ENCODE measurements around the gene PAXIP1. TPM values are rescaled to one million over a fixed set of nuclear protein-coding genes. Genes with fewer than 3 reads are reported as not detected.
A peak's percentile ranks its signal among the peaks of the same experiment; 100 is the strongest.

The PAXIP1 gene
- total and polyA plus RNA-seq, 7 experiments from 2014 or later: 1.1 to 29.7 (median 9.4) TPM

DNA sequence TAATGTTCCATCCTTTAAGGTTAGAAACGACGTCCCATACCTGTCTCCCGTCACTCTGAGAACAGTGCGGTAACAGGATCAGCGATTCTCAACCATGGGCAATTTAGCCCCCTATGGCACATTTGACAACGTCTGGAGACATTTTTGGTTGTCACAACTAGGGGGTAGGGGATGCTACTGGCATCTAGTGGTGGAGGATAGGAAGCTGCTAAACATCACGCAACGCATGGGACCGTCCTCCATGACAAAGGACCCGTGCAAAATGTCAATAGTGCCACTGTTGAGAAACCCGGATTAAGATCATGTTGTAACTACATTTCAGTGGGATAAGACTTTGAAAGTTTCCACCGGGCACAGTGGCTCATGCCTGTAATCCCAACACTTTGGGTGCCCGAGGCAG, 5.0 kb upstream of the PAXIP1 start:
- peaks cover 0 to 5% (median 0%) of the 10 kb centered on the region in 3 experiments for H3K36me3 ChIP-seq (ENCODE audit: control insufficient read depth in 2 of 3, insufficient read depth in 3 of 3, low read length in 3 of 3)
- peaks cover 0 to 5% (median 0%) of the 10 kb centered on the region in 5 donors for H3K27me3 Mint-ChIP-seq
- peaks cover 0 to 2% (median 0%) of the 10 kb centered on the region in 11 donors for H3K9me3 Mint-ChIP-seq
- no peak overlapping the region for H3K4me3 ChIP-seq (ENCODE audit: low read length)
- peaks cover 8 to 20% (median 18%) of the 10 kb centered on the region in 7 donors for H3K4me1 Mint-ChIP-seq
- H3K9me3 ChIP-seq (ENCODE audit: control insufficient read depth in 2 of 3, low read length in 3 of 3): no peaks in the 10 kb centered on the region
- intact Hi-C loops (cut with micrococcal nuclease): loop anchor here (1.0 kb wide), 3 partner anchors 80 to 95 kb away; no protein-coding TSS in a partner anchor
- peaks cover 0 to 3% of the 10 kb centered on the region in 2 donors for H3K4me1 ChIP-seq (ENCODE audit: control insufficient read depth in 2 of 2, insufficient read depth in 2 of 2, low read length in 2 of 2)
- H3K36me3 Mint-ChIP-seq: peaks cover 0 to 11% (median 0%) of the 10 kb centered on the region in 5 donors
- H3K27me3 ChIP-seq (ENCODE audit: control insufficient read depth in 2 of 2, insufficient read depth in 2 of 2, low read length in 2 of 2): no peaks in the 10 kb centered on the region
- H3K27ac ChIP-seq (ENCODE audit: low read depth, low read length): no peak overlapping the region
- no peak overlapping the region for H3K4me3 Mint-ChIP-seq
- DNase-seq (peak in 7 of 9 donors; percentile 17 to 47 (median 28)), ATAC-seq (no peak)
- ChIA-PET POLR2A (no interaction called here), CTCF (interaction anchor here (1.3 kb wide), 1 partner anchor 81 kb away, joined by 4 read pairs; no protein-coding TSS in a partner anchor)
- peak overlapping the region in 2 of 9 donors; percentile 19 to 48 for H3K27ac Mint-ChIP-seq

- DNase-seq (peak in 8 of 9 donors; percentile 74 to 93 (median 86)), ATAC-seq (peak; percentile 93)
- Histone ChIP-seq H3K27ac (ENCODE audit: low read depth, low read length) (peak overlapping the region; percentile 93), H3K36me3 (ENCODE audit: control insufficient read depth in 2 of 3, insufficient read depth in 3 of 3, low read length in 3 of 3) (peaks cover 0 to 5% (median 0%) of the 10 kb centered on the region in 3 experiments), H3K4me1 (ENCODE audit: control insufficient read depth in 2 of 2, insufficient read depth in 2 of 2, low read length in 2 of 2) (peaks cover 0 to 6% of the 10 kb centered on the region in 2 donors), H3K4me3 (ENCODE audit: low read length) (peak overlapping the region; percentile 68), H3K9me3 (ENCODE audit: control insufficient read depth in 2 of 3, low read length in 3 of 3) (no peaks in the 10 kb centered on the region), H3K27me3 (ENCODE audit: control insufficient read depth in 2 of 2, insufficient read depth in 2 of 2, low read length in 2 of 2) (no peaks in the 10 kb centered on the region)
- intact Hi-C loops (cut with micrococcal nuclease): loop anchor here (1.0 to 5.0 kb wide), 8 partner anchors 67 to 1889 kb away; partner anchors contain the start of genes HTR5A (in 2 of the 2), INSIG1 (in 2 of the 2) and LMBR1 (in 1 of the 2)
- Mint-ChIP-seq H3K36me3 (peaks cover 0 to 11% (median 0%) of the 10 kb centered on the region in 5 donors), H3K27ac (peak overlapping the region; percentile 89 to 96 (median 94)), H3K9me3 (no peaks in the 10 kb centered on the region), H3K4me1 (peaks cover 12 to 25% (median 16%) of the 10 kb centered on the region in 7 donors), H3K4me3 (peak overlapping the region; percentile 91 to 98 (median 94)), H3K27me3 (no peaks in the 10 kb centered on the region)
- POLR2A ChIA-PET: interaction anchor here (0.6 to 3.4 kb wide), 8 partner anchors 9 to 295 kb away, joined by 3 to 16 read pairs (median 4); partner anchors contain the start of gene INSIG1
- CTCF ChIA-PET: interaction anchor here (0.7 to 1.6 kb wide), 4 partner anchors 12 to 89 kb away, joined by 3 to 6 read pairs (median 4); no protein-coding TSS in a partner anchor
These were observed 671 bp upstream of the PAXIP1 start for GRCh38 chr7:155003376-155004214.

GRCh38 chr7:155002411-155003091, 373 bp downstream of the PAXIP1 start:
- H3K4me1 Mint-ChIP-seq: peaks cover 12 to 20% (median 13%) of the 10 kb centered on the region in 7 donors
- CTCF ChIA-PET: interaction anchor here (1.0 kb wide), 1 partner anchor 11 kb away, joined by 3 read pairs; no protein-coding TSS in a partner anchor

GRCh38 chr7:155001756-155002410, 1.0 kb downstream of the PAXIP1 start:
- Histone ChIP-seq H3K9me3 (ENCODE audit: control insufficient read depth in 2 of 3, low read length in 3 of 3) (no peaks in the 10 kb centered on the region), H3K4me1 (ENCODE audit: control insufficient read depth in 2 of 2, insufficient read depth in 2 of 2, low read length in 2 of 2) (peaks cover 0 to 6% of the 10 kb centered on the region in 2 donors), H3K27me3 (ENCODE audit: control insufficient read depth in 2 of 2, insufficient read depth in 2 of 2, low read length in 2 of 2) (no peaks in the 10 kb centered on the region), H3K36me3 (ENCODE audit: control insufficient read depth in 2 of 3, insufficient read depth in 3 of 3, low read length in 3 of 3) (peaks cover 0 to 16% (median 5%) of the 10 kb centered on the region in 3 experiments), H3K4me3 (ENCODE audit: low read length) (peak overlapping the region; percentile 52), H3K27ac (ENCODE audit: low read depth, low read length) (peak overlapping the region; percentile 62)
- POLR2A ChIA-PET: interaction anchor here (3.4 kb wide), 1 partner anchor 74 kb away, joined by 16 read pairs; no protein-coding TSS in a partner anchor
- DNase-seq: peak in 2 of 9 donors; percentile 8 to 36
- Mint-ChIP-seq H3K9me3 (no peaks in the 10 kb centered on the region), H3K4me1 (peaks cover 12 to 22% (median 16%) of the 10 kb centered on the region in 7 donors), H3K27me3 (no peaks in the 10 kb centered on the region), H3K4me3 (peak overlapping the region in 1 of 10 donors; percentile 89), H3K27ac (peak overlapping the region in 5 of 9 donors; percentile 66 to 90 (median 84)), H3K36me3 (peaks cover 0 to 10% (median 3%) of the 10 kb centered on the region in 5 donors)
- ATAC-seq: no peak
- CTCF ChIA-PET: no interaction called here
- intact Hi-C loops (cut with micrococcal nuclease): loop anchor here (2.0 to 5.0 kb wide), 5 partner anchors 21 to 1891 kb away; partner anchors contain the start of gene LMBR1 (in 1 of the 2)

More at GRCh38 chr7:155002411-155003091, 373 bp downstream of the PAXIP1 start:
- peak overlapping the region in 2 of 9 donors; percentile 80 to 87 for H3K27ac Mint-ChIP-seq
- Histone ChIP-seq H3K4me1 (ENCODE audit: control insufficient read depth in 2 of 2, insufficient read depth in 2 of 2, low read length in 2 of 2) (peaks cover 0 to 6% of the 10 kb centered on the region in 2 donors), H3K4me3 (ENCODE audit: low read length) (peak overlapping the region; percentile 52), H3K27me3 (ENCODE audit: control insufficient read depth in 2 of 2, insufficient read depth in 2 of 2, low read length in 2 of 2) (no peaks in the 10 kb centered on the region), H3K36me3 (ENCODE audit: control insufficient read depth in 2 of 3, insufficient read depth in 3 of 3, low read length in 3 of 3) (peaks cover 0 to 11% (median 3%) of the 10 kb centered on the region in 3 experiments), H3K27ac (ENCODE audit: low read depth, low read length) (peak overlapping the region; percentile 62), H3K9me3 (ENCODE audit: control insufficient read depth in 2 of 3, low read length in 3 of 3) (no peaks in the 10 kb centered on the region)
- ATAC-seq (peak; percentile 30), DNase-seq (peak in 4 of 9 donors; percentile 13 to 50 (median 32))
- H3K4me3 Mint-ChIP-seq: peak overlapping the region in 2 of 10 donors; percentile 46 to 94
- no peaks in the 10 kb centered on the region for H3K9me3 Mint-ChIP-seq
- peaks cover 0 to 10% (median 0%) of the 10 kb centered on the region in 5 donors for H3K36me3 Mint-ChIP-seq
- H3K27me3 Mint-ChIP-seq: no peaks in the 10 kb centered on the region
- POLR2A ChIA-PET: interaction anchor here (1.1 to 3.4 kb wide), 4 partner anchors 8 to 296 kb away, joined by 3 to 16 read pairs (median 7); partner anchors contain the start of gene INSIG1
- intact Hi-C loops (cut with micrococcal nuclease): loop anchor here (1.0 to 5.0 kb wide), 8 partner anchors 68 to 1890 kb away; partner anchors contain the start of genes INSIG1 (in 2 of the 2), HTR5A (in 1 of the 2) and LMBR1 (in 1 of the 2)

DNA sequence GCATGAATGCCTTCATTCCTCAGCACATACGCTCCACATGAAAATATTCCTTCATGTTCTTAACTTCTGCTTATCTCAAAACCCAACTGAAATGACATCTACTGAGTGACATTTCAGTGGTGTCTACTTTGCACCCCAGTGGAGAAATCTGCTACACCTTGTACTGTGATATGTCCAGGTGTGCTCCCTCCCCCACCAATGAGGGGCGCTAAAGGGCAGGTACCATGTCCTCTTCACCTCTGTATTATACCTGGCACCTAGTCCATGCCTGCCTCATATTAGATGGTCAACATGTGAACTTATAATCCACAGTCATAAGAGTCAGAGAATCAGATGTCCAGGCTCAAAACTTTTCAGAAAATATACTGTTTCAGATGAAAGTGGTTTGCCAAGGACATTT, 2.1 kb downstream of the PAXIP1 start:
- Mint-ChIP-seq H3K4me3 (no peak overlapping the region), H3K27ac (no peak overlapping the region), H3K9me3 (no peaks in the 10 kb centered on the region), H3K27me3 (no peaks in the 10 kb centered on the region), H3K36me3 (peaks cover 0 to 7% (median 5%) of the 10 kb centered on the region in 5 donors), H3K4me1 (peaks cover 12 to 26% (median 16%) of the 10 kb centered on the region in 7 donors)
- Histone ChIP-seq H3K9me3 (ENCODE audit: control insufficient read depth in 2 of 3, low read length in 3 of 3) (no peaks in the 10 kb centered on the region), H3K4me1 (ENCODE audit: control insufficient read depth in 2 of 2, insufficient read depth in 2 of 2, low read length in 2 of 2) (peaks cover 0 to 6% of the 10 kb centered on the region in 2 donors), H3K27me3 (ENCODE audit: control insufficient read depth in 2 of 2, insufficient read depth in 2 of 2, low read length in 2 of 2) (no peaks in the 10 kb centered on the region), H3K4me3 (ENCODE audit: low read length) (no peak overlapping the region), H3K27ac (ENCODE audit: low read depth, low read length) (no peak overlapping the region), H3K36me3 (ENCODE audit: control insufficient read depth in 2 of 3, insufficient read depth in 3 of 3, low read length in 3 of 3) (peaks cover 0 to 23% (median 7%) of the 10 kb centered on the region in 3 experiments)
- DNase-seq (peak in 1 of 9 donors; percentile 11), ATAC-seq (no peak)
- ChIA-PET POLR2A (interaction anchor here (1.2 kb wide), 1 partner anchor 8 kb away, joined by 3 read pairs; no protein-coding TSS in a partner anchor), CTCF (no interaction called here)
- intact Hi-C loops (cut with micrococcal nuclease): loop anchor here (2.0 to 5.0 kb wide), 3 partner anchors 20 to 762 kb away; no protein-coding TSS in a partner anchor
